Neural cell (in vitro differentiated cells): ENCODE measurements around the gene DENND2A.

Source experiments
- EP300 ChIP-seq: fragments of 450-650 bp; conservative IDR thresholded peaks from 2 replicates; pipeline ENCODE4 v1.6.1; 2014; ENCODE audit warnings: antibody characterized with exemption, mild to moderate bottlenecking, moderate library complexity; ENCODE audit not compliant: poor library complexity, severe bottlenecking
- EZH2 ChIP-seq: fragments of 200-600, 300-800 bp; shearing (Covaris generic), sonication (generic); IDR thresholded peaks from 2 replicates; pipeline ENCODE4 v1.6.1; 2014; ENCODE audit warnings: antibody characterized with exemption, low read length, borderline replicate concordance, mild to moderate bottlenecking; ENCODE audit not compliant: insufficient read depth, poor library complexity, severe bottlenecking
- POLR2AphosphoS5 ChIP-seq: IDR thresholded peaks from 2 replicates; pipeline ENCODE4 v1.6.1; 2012
- RAD21 ChIP-seq: fragments of 450-650 bp; conservative IDR thresholded peaks from 2 replicates; pipeline ENCODE4 v1.6.1; 2014; ENCODE audit warnings: antibody characterized with exemption, mild to moderate bottlenecking, moderate library complexity
- REST ChIP-seq: IDR thresholded peaks from 2 replicates; pipeline ENCODE4 v1.6.1; 2012; ENCODE audit warnings: borderline replicate concordance
- TF ChIP-seq, protein P1 (sequence below): fragments of 450-650 bp; IDR thresholded peaks from 2 replicates; pipeline ENCODE4 v1.5.1; 2014; ENCODE audit warnings: antibody characterized with exemption, mild to moderate bottlenecking, moderate library complexity; ENCODE audit not compliant: poor library complexity, severe bottlenecking

- TF ChIP-seq, protein P1, sequence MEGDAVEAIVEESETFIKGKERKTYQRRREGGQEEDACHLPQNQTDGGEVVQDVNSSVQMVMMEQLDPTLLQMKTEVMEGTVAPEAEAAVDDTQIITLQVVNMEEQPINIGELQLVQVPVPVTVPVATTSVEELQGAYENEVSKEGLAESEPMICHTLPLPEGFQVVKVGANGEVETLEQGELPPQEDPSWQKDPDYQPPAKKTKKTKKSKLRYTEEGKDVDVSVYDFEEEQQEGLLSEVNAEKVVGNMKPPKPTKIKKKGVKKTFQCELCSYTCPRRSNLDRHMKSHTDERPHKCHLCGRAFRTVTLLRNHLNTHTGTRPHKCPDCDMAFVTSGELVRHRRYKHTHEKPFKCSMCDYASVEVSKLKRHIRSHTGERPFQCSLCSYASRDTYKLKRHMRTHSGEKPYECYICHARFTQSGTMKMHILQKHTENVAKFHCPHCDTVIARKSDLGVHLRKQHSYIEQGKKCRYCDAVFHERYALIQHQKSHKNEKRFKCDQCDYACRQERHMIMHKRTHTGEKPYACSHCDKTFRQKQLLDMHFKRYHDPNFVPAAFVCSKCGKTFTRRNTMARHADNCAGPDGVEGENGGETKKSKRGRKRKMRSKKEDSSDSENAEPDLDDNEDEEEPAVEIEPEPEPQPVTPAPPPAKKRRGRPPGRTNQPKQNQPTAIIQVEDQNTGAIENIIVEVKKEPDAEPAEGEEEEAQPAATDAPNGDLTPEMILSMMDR: no peak
- TF ChIP-seq POLR2AphosphoS5 (no peak), EP300 (no peak), RAD21 (no peak), EZH2 (no peak), REST (no peak)
These were observed 9.0 kb downstream of the DENND2A start for GRCh38 chr7:140631602-140632001.
